ENCODE data around the gene CHP2.
"Not testable (repeated sequence)": the region's sequence is repeated elsewhere in the genome, so short reads cannot be mapped to it uniquely, and the experiment has no call there.

CHP2 gene

DNA sequence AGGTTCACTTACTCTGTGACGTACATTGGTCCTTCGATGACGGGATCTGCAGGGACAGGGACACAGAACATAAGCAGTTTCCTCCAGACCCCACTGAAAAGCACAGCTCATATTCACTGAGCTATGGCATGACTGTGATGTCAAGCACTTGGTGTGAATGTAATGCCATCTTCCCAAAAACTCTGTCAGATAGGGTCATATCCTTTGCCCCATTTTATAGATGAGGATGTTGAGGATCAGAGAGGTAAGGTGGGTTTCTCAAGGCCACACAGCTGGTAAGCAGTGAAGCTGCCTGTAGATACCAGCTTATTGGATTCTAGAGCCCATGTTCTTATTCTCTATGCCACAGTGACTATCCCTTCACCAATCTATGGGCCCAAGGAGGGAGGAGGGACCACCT, 44.3 kb upstream of the CHP2 start:
- H3K4me3 ChIP-seq (ENCODE audit: low read depth, low read length) = no peak overlapping the region
- TF ChIP-seq POLR2A (IDR thresholded peaks at IDR 0.05; ENCODE audit: extremely low read depth, insufficient read length) = no peak
- TF ChIP-seq, protein P1, sequence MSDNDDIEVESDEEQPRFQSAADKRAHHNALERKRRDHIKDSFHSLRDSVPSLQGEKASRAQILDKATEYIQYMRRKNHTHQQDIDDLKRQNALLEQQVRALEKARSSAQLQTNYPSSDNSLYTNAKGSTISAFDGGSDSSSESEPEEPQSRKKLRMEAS (IDR thresholded peaks at IDR 0.05; ENCODE audit: low read depth, low read length) = no peak
- no peak for TF ChIP-seq MYC (IDR thresholded peaks at IDR 0.05; ENCODE audit: low read depth, low read length)
- TF ChIP-seq, protein P2, sequence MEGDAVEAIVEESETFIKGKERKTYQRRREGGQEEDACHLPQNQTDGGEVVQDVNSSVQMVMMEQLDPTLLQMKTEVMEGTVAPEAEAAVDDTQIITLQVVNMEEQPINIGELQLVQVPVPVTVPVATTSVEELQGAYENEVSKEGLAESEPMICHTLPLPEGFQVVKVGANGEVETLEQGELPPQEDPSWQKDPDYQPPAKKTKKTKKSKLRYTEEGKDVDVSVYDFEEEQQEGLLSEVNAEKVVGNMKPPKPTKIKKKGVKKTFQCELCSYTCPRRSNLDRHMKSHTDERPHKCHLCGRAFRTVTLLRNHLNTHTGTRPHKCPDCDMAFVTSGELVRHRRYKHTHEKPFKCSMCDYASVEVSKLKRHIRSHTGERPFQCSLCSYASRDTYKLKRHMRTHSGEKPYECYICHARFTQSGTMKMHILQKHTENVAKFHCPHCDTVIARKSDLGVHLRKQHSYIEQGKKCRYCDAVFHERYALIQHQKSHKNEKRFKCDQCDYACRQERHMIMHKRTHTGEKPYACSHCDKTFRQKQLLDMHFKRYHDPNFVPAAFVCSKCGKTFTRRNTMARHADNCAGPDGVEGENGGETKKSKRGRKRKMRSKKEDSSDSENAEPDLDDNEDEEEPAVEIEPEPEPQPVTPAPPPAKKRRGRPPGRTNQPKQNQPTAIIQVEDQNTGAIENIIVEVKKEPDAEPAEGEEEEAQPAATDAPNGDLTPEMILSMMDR (IDR thresholded peaks at IDR 0.05; ENCODE audit: low read depth, low read length) = no peak
- no peak for DNase-seq (ENCODE audit: low read depth)

- no peak for DNase-seq (ENCODE audit: low read depth)
- no peak overlapping the region for H3K4me3 ChIP-seq (ENCODE audit: low read depth, low read length)
- TF ChIP-seq, protein P1 (IDR thresholded peaks at IDR 0.05; ENCODE audit: low read depth, low read length) = no peak
- no peak for TF ChIP-seq MYC (IDR thresholded peaks at IDR 0.05; ENCODE audit: low read depth, low read length)
- TF ChIP-seq, protein P2 (IDR thresholded peaks at IDR 0.05; ENCODE audit: low read depth, low read length) = no peak
- TF ChIP-seq POLR2A (IDR thresholded peaks at IDR 0.05; ENCODE audit: extremely low read depth, insufficient read length) = no peak
Measured at GRCh38 chr16:23711785-23712184, 43.0 kb upstream of the CHP2 start.

DNA sequence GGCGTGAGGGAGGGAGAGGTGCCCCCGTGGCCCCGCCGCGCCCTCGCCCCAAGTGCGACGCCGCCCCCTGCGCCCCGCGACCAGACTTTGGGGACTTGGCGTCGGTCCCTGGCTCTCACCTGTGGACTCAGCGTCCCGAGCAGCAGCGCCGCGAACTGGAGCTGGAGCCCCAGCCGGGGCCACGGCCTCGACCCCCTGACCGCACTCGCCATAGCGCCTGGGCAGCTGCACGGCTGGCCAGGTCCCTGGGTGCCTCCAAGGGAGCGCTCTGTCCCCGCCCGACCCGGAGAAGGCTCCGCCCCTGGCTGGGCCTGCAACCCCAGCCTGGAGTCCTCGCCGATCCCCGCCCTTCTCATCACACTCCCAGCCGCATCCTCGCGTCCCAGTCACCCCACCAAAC, 41.9 kb upstream of the CHP2 start, which contains the start of gene ERN2:
Gene ERN2 (minus strand): TSS at position 247 of the 400 bp plus-strand sequence. CDS start 35 bp downstream, at position 212.
- DNase-seq (ENCODE audit: low read depth) = no peak
- no peak within 1 kb of the TSS for H3K4me3 ChIP-seq (ENCODE audit: low read depth, low read length)

DNA sequence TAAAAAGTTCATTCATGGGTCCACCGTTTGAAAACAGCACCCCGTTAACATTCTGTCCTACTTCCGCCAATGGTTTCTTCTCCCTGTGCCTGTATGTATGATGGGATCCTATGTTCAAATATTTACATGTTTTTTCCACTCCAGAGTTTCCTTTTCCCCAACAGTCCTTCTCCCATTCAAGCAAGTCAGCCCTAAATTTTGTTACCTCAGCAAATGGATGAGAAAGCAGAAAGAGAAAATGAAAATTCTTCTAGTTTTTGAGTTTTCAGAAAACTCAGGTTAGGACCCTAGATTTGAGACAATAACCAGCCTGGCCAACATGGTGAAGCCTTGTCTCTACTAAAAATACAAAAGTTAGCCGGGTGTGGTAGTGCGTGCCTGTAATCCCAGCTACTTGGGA, 38.3 kb upstream of the CHP2 start:
- DNase-seq (ENCODE audit: low read depth) = no peak
- no peak overlapping the region for H3K4me3 ChIP-seq (ENCODE audit: low read depth, low read length)
- TF ChIP-seq, protein P2 (IDR thresholded peaks at IDR 0.05; ENCODE audit: low read depth, low read length) = no peak
- TF ChIP-seq, protein P1 (IDR thresholded peaks at IDR 0.05; ENCODE audit: low read depth, low read length) = no peak
- no peak for TF ChIP-seq MYC (IDR thresholded peaks at IDR 0.05; ENCODE audit: low read depth, low read length)
- no peak for TF ChIP-seq POLR2A (IDR thresholded peaks at IDR 0.05; ENCODE audit: extremely low read depth, insufficient read length)

More for the DNA sequence above, 41.9 kb upstream of the CHP2 start, which contains the start of gene ERN2:
- TF ChIP-seq, protein P1 (IDR thresholded peaks at IDR 0.05; ENCODE audit: low read depth, low read length) = no peak
- TF ChIP-seq POLR2A (IDR thresholded peaks at IDR 0.05; ENCODE audit: extremely low read depth, insufficient read length) = no peak
- TF ChIP-seq MYC (IDR thresholded peaks at IDR 0.05; ENCODE audit: low read depth, low read length) = no peak
- TF ChIP-seq, protein P2 (IDR thresholded peaks at IDR 0.05; ENCODE audit: low read depth, low read length) = no peak

DNA sequence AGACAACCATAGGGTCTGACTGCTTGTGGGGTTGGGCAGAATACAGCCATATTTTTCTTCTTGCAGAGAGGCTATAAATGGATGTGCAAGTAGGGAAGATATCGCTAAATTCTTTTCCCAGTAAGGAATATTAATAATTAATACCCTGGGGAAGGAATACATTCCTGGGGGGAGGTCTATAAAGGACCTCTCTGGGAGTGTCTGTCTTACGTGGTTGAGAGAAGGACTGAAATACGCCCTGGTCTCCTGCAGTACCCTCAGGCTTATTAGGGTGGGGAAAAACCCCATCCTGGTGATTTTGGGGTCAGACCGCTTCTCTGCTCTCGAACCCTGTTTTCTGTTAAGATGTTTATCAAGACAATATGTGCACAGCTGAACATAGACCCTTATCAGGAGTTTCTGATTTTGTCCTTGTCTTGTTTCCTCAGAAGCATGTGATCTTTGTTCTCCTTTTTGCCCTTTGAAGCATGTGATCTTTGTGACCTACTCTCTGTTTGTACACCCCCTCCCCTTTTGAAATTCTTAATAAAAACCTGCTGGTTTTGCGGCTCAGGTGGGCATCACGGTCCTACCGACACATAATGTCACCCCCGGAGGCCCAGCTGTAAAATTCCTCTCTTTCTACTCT, 32.1 kb upstream of the CHP2 start:
- H3K4me3 ChIP-seq (ENCODE audit: low read depth, low read length) = not testable (repeated sequence)

GRCh38 chr16:23724096-23724784, 30.6 kb upstream of the CHP2 start:
- H3K4me3 ChIP-seq (ENCODE audit: low read depth, low read length) = no peak overlapping the region
- TF ChIP-seq MYC (IDR thresholded peaks at IDR 0.05; ENCODE audit: low read depth, low read length) = no peak
- no peak for DNase-seq (ENCODE audit: low read depth)

More for the DNA sequence above, 32.1 kb upstream of the CHP2 start:
- not testable (repeated sequence) for DNase-seq (ENCODE audit: low read depth)

Data from NB4 (cell line).